GM12873 (cell line): ENCODE measurements around the gene DNAH8.

Experiments
- CTCF ChIP-seq: IDR thresholded peaks from 2 replicates; pipeline ENCODE4 v1.5.1; 2012; ENCODE audit warnings: low read depth, mild to moderate bottlenecking, moderate library complexity, low read length, control low read depth; ENCODE audit not compliant: insufficient read depth; ENCODE audit errors: missing control alignments

DNAH8 gene

GRCh38 chr6:38775870-38776269, 60.8 kb downstream of the DNAH8 start:
- TF ChIP-seq CTCF: no peak

GRCh38 chr6:38776515-38776914, 61.4 kb downstream of the DNAH8 start:
- TF ChIP-seq CTCF: no peak

- TF ChIP-seq CTCF: no peak
Observed at GRCh38 chr6:38779310-38780062, 64.4 kb downstream of the DNAH8 start.

GRCh38 chr6:38782616-38783015, 67.5 kb downstream of the DNAH8 start:
- no peak for TF ChIP-seq CTCF

GRCh38 chr6:38783443-38784228, 68.5 kb downstream of the DNAH8 start:
- TF ChIP-seq CTCF: no peak

- no peak for TF ChIP-seq CTCF
Observed at GRCh38 chr6:38784506-38785235, 69.6 kb downstream of the DNAH8 start.

- no peak for TF ChIP-seq CTCF
Observed at GRCh38 chr6:38786486-38786885, 71.4 kb downstream of the DNAH8 start.
